Ectodermal cell (in vitro differentiated cells): ENCODE measurements around the gene CLDND2.
A peak's percentile ranks its signal among the peaks of the same experiment; 100 is the strongest.

ENCODE experiments used
- H3K27ac ChIP-seq: 2 replicates; pipeline ENCODE4 v1.7.0; 2013; ENCODE audit warnings: mild to moderate bottlenecking, low read depth, low read length; ENCODE audit not compliant: insufficient read depth, poor library complexity, severe bottlenecking
- H3K27me3 ChIP-seq: 2 replicates; pipeline ENCODE4 v1.7.0; 2013; ENCODE audit warnings: mild to moderate bottlenecking, low read length; ENCODE audit not compliant: insufficient read depth, control insufficient read depth, poor library complexity, severe bottlenecking
- H3K36me3 ChIP-seq: one replicate; pipeline ENCODE4 v1.7.0; 2013; ENCODE audit warnings: low read length; ENCODE audit not compliant: control insufficient read depth, insufficient read depth
- H3K4me1 ChIP-seq: one replicate; pipeline ENCODE4 v1.7.0; 2013; ENCODE audit warnings: low read length; ENCODE audit not compliant: control insufficient read depth, insufficient read depth
- H3K4me3 ChIP-seq: 2 replicates; pipeline ENCODE4 v1.7.0; 2013; ENCODE audit warnings: low read depth, low read length, control low read depth; ENCODE audit not compliant: insufficient read depth
- H3K9me3 ChIP-seq: 2 replicates; pipeline ENCODE4 v1.7.0; 2013; ENCODE audit warnings: mild to moderate bottlenecking, low read length, moderate library complexity; ENCODE audit not compliant: control insufficient read depth
- WGBS, 2 experiments: methylation state at CpG; one replicate each; pipeline ENCODE4 v1.1.7; 2013; ENCODE audit warnings: missing lambda C conversion rate in 2 of 2; 5-methylcytosine and 5-hydroxymethylcytosine counted together

Gene CLDND2

DNA sequence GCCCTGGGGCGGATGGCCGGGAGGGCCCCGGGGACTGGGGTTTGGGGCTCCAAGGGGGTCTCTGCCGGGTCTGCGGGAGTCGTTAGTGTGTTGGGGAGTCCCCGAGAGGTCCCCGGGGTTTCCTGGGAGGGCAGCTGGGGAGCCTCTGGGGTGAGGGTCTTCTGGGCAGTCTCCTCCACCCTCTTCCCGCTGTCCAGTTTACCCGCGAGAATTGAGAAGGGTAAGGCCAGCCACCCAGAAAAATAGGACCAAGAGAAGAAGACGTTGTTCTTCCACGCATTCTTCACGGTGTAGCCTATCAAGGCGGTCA is 1.6 kb downstream of the CLDND2 start:
- Histone ChIP-seq H3K4me3 (peak overlapping the region; percentile 86), H3K27ac (peak overlapping the region; percentile 57), H3K4me1 (peaks cover 16% of the 10 kb centered on the region), H3K36me3 (no peaks in the 10 kb centered on the region), H3K9me3 (no peaks in the 10 kb centered on the region), H3K27me3 (no peaks in the 10 kb centered on the region)
- 0% methylated on average over 15 of the region's 15 CpGs for WGBS, 2 experiments

DNA sequence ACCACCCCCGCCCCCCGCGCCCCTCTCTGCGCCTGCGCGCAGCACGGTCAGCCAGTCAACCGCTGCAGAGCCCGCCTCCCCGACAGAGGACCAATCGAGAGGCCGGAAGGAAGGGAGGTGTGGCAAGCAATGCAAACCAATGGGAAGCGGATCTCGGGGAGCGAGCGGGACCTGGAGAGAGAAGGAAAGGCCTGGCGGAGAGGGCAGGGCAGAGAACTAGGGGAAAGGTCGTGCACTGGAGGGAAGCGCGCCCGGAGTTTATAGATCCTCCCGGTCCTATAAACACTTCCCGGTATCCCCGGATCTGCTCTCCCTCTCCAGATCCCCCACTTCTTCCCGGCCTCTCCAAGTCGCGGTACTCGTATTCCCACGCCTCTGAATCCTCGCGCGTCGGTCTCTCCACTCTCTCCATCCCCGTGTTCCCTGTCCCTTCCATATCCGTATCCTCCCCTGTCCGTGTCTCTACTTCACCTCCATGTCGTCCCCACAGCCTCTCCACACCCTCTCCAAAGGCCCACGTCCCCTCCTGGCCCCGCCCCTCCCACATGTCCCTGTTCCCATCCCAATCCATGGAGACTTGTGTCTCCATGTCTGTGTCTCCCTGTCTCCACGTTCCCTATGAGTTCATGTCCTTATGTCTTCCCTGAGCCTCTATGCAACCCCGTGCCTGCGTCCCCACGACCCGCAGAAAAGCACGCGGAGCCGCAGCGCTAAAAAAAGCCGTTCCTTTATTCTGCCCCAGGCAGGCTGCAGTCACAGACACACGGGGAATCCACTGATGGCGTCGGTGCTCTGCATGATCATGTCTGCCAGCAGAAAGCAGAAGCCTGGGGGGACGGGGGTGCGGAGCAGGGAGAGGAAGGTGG is 2.2 kb downstream of the CLDND2 start:
- Histone ChIP-seq H3K4me3 (peak overlapping the region; percentile 86), H3K27me3 (no peaks in the 10 kb centered on the region), H3K9me3 (no peaks in the 10 kb centered on the region), H3K27ac (peak overlapping the region; percentile 57), H3K36me3 (no peaks in the 10 kb centered on the region), H3K4me1 (peaks cover 16% of the 10 kb centered on the region)
- 0% methylated on average over 54 of the region's 54 CpGs for WGBS, 2 experiments

- Histone ChIP-seq H3K9me3 (no peaks in the 10 kb centered on the region), H3K27ac (peak within 1 kb of the TSS; percentile 57), H3K27me3 (no peaks in the 10 kb centered on the region), H3K36me3 (no peaks in the 10 kb centered on the region), H3K4me3 (peak within 1 kb of the TSS; percentile 86), H3K4me1 (peaks cover 16% of the 10 kb centered on the region)
- 1% methylated on average over 27 of the region's 27 CpGs for WGBS, 2 experiments
Measured at GRCh38 chr19:51365965-51366388, 2.8 kb downstream of the CLDND2 start, which contains the start of gene ETFB. Gene ETFB, minus strand, starts transcription at chr19:51366388. Its CDS starts 62 bp downstream, at chr19:51366326.

DNA sequence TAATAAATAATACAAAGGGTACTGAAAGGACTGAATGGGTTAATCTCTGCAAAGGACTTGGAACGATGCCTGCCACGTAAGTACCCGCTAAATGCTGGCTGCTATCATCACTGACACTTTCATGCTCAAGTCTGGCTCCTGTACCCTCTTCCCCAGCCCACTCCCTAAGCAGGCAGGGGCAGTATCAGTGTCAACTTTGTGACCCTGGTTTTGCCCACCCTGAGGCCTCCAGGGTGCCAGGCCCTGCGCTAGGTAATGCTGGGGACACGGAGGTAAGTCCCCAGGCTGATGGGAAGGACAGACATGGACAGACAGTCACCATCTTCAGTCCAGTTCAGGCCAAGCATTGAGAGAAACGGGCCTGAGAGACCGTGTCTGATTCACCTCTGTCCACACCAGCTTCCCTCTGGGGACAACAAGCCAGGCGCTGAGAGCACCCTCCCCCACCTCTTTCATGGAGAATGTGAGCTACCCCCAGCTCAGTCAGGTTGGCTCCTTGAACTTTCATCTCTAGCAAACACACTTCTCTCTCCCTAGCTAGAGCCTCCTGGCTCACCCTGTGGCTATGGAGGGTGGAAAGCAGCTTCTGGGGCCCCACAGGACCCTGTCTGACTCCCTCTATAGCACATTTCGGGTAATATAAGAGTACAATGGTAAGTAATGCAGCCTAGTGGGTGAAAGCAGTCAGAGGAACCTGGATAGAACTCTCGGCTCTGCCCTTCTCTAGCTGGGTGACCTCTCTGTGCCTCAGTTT is 3.4 kb downstream of the CLDND2 start:
- no peak overlapping the region for H3K27ac ChIP-seq
- peak overlapping the region; percentile 86 for H3K4me3 ChIP-seq
- peaks cover 16% of the 10 kb centered on the region for H3K4me1 ChIP-seq
- no peaks in the 10 kb centered on the region for H3K36me3 ChIP-seq
- 53% methylated on average over 10 of the region's 10 CpGs for WGBS, 2 experiments
- H3K9me3 ChIP-seq = no peaks in the 10 kb centered on the region
- no peaks in the 10 kb centered on the region for H3K27me3 ChIP-seq

DNA sequence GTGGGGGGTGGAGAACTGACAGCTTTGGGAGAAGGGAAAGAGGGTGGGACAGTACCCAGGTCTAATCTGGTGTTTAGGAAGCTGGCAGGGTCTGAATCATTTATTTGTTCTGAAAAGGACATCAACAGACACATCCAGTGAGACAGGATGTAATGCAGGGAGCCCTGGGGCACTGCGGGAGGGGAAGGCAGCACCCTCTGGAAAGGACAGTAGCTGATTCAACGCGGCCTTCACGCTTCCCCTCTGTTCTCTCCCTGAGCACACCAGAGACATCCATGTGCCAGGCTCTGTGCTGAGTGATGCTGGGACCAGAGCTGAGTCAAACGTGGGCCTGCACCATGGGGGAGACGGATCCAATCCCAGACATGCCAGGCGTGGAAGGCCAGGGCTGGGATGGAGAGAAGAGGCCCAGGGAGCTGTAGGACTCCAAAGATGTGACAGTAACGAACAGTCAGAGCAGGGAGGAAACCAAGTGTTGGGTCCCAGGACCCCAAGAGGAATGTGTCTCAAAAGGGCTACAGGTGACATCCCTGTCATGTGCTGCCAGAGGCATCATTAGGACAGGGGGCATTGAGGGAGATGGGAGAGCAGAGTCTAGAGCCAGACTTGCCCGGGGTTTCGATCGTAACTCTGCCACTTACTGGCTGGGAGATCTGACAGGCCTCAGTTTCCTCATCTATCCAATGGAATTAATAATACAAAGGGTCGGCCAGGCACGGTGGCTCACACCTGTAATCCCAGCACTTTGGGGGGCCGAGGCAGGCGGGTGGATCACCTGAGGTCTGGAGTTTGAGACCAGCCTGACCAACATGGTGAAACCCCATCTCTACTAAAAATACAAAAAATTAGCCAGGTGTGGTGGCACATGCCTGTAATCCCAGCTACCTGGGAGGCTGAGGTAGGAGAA is 4.3 kb downstream of the CLDND2 start:
- no peak overlapping the region for H3K27ac ChIP-seq
- WGBS, 2 experiments = 85% methylated on average over 15 of the region's 15 CpGs
- no peaks in the 10 kb centered on the region for H3K36me3 ChIP-seq
- peaks cover 16% of the 10 kb centered on the region for H3K4me1 ChIP-seq
- no peaks in the 10 kb centered on the region for H3K9me3 ChIP-seq
- no peak overlapping the region for H3K4me3 ChIP-seq
- H3K27me3 ChIP-seq = no peaks in the 10 kb centered on the region

DNA sequence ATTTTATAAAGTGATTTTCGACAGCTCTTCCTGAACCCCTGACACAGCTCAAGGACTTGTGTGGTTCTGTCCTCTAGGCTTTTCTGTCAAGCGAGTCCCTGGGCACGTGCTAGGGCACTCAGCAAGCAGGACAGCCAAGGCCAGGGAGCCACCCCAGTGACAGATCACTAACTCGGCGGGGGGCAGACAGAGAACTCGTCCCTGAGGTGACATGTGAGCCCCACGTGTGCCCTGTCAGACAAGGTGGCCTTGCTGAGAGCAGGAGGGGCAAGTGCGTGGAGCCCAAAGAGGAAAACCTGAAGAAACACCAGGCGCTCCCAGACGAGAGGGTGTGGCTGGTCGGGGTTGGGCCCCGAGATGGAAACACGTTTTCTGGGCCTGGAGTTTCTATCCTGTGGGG is 7.6 kb downstream of the CLDND2 start:
- no peak overlapping the region for H3K4me3 ChIP-seq
- no peak overlapping the region for H3K27ac ChIP-seq
- no peaks in the 10 kb centered on the region for H3K27me3 ChIP-seq
- 91 to 92% methylated on average over 13 of the region's 13 CpGs for WGBS, 2 experiments
- peaks cover 8% of the 10 kb centered on the region for H3K4me1 ChIP-seq
- no peaks in the 10 kb centered on the region for H3K36me3 ChIP-seq
- H3K9me3 ChIP-seq = no peaks in the 10 kb centered on the region

- Histone ChIP-seq H3K4me3 (no peak overlapping the region), H3K36me3 (no peaks in the 10 kb centered on the region), H3K4me1 (peaks cover 3% of the 10 kb centered on the region), H3K27me3 (no peaks in the 10 kb centered on the region), H3K27ac (no peak overlapping the region), H3K9me3 (no peaks in the 10 kb centered on the region)
- 88 to 89% methylated on average over 2 of the region's 4 CpGs for WGBS, 2 experiments
Measured at GRCh38 chr19:51359294-51359693, 9.5 kb downstream of the CLDND2 start.

- Histone ChIP-seq H3K27me3 (no peaks in the 10 kb centered on the region), H3K27ac (no peak overlapping the region), H3K9me3 (no peaks in the 10 kb centered on the region), H3K4me1 (peaks cover 10% of the 10 kb centered on the region), H3K36me3 (no peaks in the 10 kb centered on the region), H3K4me3 (no peak overlapping the region)
- 94 to 96% methylated on average over 7 of the region's 7 CpGs for WGBS, 2 experiments
Measured at GRCh38 chr19:51357952-51358351, 10.9 kb downstream of the CLDND2 start.

DNA sequence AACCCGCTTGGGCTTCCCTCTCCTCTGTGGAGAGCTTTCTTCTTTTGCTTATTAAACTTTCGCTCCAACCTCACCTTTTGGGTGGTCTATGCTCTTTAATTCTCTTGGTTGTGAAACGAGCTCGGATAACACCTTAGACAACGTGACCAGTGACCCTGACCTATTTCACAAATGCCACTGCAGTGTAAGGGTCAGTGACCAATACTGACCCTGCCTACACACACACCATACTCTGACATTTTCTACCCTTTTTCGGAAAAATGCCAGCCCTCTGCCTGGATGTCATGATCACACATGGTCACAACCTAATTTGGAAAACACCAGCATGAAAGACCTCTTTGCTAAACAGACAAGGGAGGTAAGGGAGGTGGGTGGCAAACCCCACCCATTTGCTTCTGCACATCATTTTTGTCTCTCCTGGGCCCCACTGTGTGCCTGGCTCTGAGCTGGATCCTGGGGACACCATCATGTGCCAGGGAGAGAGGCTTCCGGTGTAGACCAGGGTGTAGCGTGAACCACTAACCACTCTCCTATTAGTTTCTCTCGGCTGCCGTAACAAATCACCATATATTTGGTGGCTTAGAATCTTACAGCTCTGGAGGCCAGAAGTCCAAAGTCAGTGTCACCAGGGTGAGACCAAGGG is 12.5 kb downstream of the CLDND2 start:
- no peaks in the 10 kb centered on the region for H3K36me3 ChIP-seq
- 92 to 95% methylated on average over 10 of the region's 10 CpGs for WGBS, 2 experiments
- H3K4me1 ChIP-seq = peaks cover 12% of the 10 kb centered on the region
- H3K4me3 ChIP-seq = no peak overlapping the region
- no peaks in the 10 kb centered on the region for H3K27me3 ChIP-seq
- H3K27ac ChIP-seq = no peak overlapping the region
- no peaks in the 10 kb centered on the region for H3K9me3 ChIP-seq
